SK-N-SH treated with all-trans-retinoic acid at 6 μM for 48 hours (cell line): ENCODE measurements around the gene STK35.

Experiments
- GLIS3 ChIP-seq: fragments of 250-450 bp; sonication (Bioruptor Pico); IDR thresholded peaks from 2 replicates; pipeline ENCODE4 v1.5.0; 2020; ENCODE audit warnings: mild to moderate bottlenecking, moderate library complexity
- RARB ChIP-seq: fragments of 250-450 bp; sonication (Bioruptor Pico); IDR thresholded peaks from 2 replicates; pipeline ENCODE4 v1.8.0; 2021; ENCODE audit warnings: mild to moderate bottlenecking, moderate library complexity
- TOX ChIP-seq: fragments of 250-450 bp; sonication (Bioruptor Pico); IDR thresholded peaks from 2 replicates; pipeline ENCODE4 v1.8.0; 2021; ENCODE audit warnings: mild to moderate bottlenecking, moderate library complexity, borderline replicate concordance
- ZFP3 ChIP-seq: fragments of 250-450 bp; sonication (Bioruptor Pico); IDR thresholded peaks from 2 replicates; pipeline ENCODE4 v1.5.0; 2020; ENCODE audit warnings: mild to moderate bottlenecking, moderate library complexity
- TF ChIP-seq, protein P1 (sequence below): fragments of 250-450 bp; sonication (Bioruptor Pico); IDR thresholded peaks from 2 replicates; pipeline ENCODE4 v1.5.0; 2020; ENCODE audit warnings: mild to moderate bottlenecking, moderate library complexity

DNA sequence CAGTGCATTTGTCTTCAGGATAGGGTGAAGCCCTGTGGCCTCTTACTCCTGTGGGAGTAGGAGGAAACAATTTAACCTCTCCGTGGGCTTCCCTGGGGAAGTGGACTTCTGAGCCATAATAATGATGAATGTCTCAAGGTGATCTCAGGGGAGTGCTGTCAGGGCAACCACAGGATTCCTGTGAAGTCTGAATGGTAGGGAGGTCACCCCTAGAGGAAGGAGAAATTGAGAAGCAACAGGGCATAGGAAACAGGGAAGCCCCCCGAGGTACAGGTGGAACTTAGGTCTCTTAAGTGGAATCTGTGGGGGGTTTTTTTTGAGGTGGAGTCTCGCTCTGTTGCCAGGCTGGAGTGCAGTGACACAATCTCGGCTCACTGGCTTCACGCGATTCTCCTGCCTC, 26.9 kb downstream of the STK35 start:
- no peak for TF ChIP-seq TOX (CRISPR knock-in tag)
- TF ChIP-seq GLIS3, result no peak
- TF ChIP-seq RARB, result no peak
- TF ChIP-seq ZFP3, result no peak
- TF ChIP-seq, protein P1, sequence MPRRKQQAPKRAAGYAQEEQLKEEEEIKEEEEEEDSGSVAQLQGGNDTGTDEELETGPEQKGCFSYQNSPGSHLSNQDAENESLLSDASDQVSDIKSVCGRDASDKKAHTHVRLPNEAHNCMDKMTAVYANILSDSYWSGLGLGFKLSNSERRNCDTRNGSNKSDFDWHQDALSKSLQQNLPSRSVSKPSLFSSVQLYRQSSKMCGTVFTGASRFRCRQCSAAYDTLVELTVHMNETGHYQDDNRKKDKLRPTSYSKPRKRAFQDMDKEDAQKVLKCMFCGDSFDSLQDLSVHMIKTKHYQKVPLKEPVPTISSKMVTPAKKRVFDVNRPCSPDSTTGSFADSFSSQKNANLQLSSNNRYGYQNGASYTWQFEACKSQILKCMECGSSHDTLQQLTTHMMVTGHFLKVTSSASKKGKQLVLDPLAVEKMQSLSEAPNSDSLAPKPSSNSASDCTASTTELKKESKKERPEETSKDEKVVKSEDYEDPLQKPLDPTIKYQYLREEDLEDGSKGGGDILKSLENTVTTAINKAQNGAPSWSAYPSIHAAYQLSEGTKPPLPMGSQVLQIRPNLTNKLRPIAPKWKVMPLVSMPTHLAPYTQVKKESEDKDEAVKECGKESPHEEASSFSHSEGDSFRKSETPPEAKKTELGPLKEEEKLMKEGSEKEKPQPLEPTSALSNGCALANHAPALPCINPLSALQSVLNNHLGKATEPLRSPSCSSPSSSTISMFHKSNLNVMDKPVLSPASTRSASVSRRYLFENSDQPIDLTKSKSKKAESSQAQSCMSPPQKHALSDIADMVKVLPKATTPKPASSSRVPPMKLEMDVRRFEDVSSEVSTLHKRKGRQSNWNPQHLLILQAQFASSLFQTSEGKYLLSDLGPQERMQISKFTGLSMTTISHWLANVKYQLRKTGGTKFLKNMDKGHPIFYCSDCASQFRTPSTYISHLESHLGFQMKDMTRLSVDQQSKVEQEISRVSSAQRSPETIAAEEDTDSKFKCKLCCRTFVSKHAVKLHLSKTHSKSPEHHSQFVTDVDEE (CRISPR knock-in tag), result no peak
